Glomerular endothelial cell (primary cell): ENCODE results near the gene FRAT1. TPM values are rescaled to one million over a fixed set of nuclear protein-coding genes. Genes with fewer than 3 reads are reported as not detected.

Experiments
- DNase-seq: peaks from one replicate; pipeline ENCODE4 v3.0.0-alpha.2; 2011; ENCODE audit warnings: low read depth, low spot score; ENCODE audit errors: extremely low read depth
- total RNA-seq: library from RNA; depleted of rRNA; stranded (reverse); fragments of >200 nt; gene quantifications from 2 replicates; pipeline ENCODE4 v1.2.3, GENCODE V29; 2015

FRAT1 gene
- total RNA-seq, 1 donor from 2014 or later: 5.7 TPM

DNA sequence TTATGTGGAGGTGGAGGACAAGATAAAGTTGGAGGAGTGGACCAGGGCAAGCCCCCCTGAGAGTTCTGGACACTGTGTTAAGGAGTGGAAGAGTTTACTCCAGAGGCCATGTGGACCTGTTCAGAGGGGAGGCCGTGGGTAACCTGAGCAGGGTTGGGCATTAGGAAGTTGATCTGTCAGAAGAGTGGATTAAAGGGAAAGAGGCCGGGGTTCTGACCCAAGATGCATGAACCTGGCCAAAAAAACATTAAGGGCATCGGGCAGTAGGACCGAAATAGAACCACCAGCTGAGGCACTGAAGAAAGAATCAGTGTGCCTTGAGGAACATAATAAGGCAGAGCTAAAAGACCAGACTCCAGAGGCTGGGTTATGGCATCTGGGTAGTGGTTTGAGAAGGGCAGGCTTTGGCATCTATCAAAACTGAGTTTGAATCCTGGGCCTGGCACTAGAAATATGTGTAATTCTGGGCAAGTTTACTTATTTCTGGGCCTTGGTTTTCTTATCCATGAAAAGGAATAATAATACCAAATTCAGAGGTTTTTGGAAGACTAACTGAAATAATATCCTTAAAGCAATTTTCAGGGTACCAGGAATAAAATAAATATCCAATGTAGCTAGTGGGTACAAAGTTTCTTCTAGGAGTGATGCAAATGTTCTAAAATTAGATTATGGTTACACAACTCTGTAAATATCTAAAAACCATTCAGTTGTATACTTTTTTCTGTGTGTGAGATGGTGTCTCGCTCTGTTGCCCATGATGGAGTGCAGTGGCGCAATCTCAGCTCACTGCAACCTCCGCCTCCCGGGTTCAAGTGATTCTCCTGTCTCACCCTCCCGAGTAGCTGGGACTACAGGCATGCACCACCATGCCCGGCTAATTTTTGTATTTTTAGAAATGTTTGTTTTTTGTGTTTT lies 10.9 kb upstream of the FRAT1 start:
- DNase-seq: no peak

DNA sequence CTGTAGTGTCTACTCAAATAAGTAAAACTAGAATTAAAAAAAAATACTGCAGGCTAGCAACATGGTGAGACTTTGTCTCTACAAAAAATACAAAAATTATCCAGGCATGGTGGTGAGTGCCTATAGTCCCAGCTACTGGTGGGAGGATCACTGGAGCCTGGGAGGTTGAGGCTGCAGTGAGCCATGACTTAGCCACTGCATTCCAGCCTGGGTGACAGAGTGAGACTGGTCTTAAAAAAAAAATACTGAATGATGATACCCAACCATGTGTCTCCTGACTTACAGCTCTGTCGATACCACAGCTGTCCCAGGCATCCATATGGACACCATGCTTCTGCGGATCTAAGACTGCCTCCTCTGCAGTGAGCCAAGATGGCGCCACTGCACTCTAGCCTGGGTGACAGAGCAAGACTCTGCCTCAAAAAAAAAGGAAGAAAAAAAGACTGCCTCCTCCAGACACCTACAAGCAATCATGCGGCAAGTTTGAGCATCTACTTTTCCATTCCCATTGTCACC lies 7.9 kb upstream of the FRAT1 start:
- DNase-seq: no peak

DNA sequence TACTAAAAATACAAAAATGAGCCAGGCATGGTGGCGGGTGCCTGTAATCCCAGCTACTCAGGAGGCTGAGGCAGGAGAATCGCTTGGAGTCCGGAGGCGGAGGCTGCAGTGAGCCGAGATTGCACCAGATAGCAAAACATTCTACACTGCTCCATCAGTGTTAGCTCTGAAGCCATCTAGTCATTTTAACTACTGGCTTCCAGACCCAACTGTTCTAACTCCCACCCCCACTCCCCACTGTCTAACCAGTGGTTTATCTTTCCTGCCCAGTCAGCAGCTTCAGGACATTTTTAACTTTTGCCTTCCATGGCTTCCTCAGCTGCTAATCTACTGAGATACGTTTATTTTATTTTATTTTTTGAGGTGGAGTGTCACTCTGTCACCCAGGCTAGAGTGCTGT lies 6.2 kb upstream of the FRAT1 start:
- no peak for DNase-seq

DNA sequence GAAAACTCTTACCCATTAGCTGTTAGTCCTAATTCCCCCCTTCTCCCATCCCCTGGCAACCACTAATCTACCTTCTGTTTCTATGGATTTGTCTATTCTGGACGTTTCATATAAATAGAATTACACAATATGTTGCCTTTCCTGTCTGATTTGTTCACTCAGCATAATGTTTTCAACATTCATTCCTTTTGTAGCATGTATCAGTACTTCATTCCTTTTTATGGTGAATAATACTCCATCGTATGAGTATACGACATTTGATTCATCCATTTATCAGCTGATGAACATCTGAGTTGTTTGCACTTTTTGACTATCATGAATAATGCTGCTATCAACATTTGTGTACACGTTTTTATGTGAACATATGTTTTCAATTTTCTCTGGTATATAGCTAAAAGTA lies 4.4 kb upstream of the FRAT1 start:
- no peak for DNase-seq

DNA sequence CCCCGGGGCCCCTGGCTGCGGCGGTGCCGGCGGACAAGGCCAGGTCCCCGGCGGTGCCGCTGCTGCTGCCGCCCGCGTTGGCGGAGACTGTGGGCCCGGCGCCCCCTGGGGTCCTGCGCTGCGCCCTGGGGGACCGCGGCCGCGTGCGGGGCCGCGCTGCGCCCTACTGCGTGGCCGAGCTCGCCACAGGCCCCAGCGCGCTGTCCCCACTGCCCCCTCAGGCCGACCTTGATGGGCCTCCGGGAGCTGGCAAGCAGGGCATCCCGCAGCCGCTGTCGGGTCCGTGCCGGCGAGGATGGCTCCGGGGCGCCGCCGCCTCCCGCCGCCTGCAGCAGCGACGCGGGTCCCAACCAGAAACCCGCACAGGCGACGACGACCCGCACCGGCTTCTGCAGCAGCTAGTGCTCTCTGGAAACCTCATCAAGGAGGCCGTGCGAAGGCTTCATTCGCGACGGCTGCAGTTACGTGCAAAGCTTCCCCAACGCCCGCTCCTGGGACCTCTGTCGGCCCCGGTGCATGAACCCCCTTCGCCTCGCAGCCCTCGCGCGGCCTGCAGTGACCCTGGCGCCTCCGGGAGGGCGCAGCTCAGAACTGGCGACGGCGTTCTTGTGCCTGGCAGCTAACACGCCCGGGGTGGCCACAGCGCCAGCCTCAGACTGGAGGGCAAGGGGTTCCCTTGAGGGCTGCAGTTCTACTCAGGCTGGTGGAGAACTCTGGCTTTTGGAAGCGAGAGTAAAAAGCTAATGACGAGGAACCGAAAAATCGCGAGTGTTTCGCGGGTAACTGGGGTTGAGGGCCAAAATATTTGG lies 804 bp downstream of the FRAT1 start:
- no peak for DNase-seq

DNA sequence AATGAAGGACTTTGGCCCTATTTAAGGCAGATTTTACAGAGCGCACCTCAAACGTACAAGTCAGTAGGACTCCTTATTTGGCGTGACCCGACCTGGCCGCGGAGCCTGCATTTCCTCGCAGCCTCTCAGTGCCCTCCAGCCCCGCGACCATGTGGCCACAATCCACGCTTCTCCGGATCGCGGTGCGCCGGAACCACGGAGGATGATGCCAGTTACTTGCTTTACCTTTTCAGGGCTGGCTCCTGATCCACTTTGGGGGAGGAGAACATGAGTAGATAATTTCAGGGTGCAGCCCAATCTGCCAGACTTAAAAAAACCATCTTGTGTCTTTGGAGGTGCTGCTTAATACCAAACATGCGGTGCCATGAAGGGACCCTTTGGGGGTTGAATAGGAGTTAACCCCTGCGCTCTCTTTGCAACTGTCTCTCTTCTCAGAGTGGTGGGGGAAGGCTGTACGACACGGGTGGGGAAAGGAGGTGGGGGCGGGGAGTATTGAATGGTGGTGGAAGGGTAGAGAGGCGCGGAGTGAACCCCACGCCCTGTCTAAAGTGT lies 1.5 kb downstream of the FRAT1 start:
- no peak for DNase-seq

DNA sequence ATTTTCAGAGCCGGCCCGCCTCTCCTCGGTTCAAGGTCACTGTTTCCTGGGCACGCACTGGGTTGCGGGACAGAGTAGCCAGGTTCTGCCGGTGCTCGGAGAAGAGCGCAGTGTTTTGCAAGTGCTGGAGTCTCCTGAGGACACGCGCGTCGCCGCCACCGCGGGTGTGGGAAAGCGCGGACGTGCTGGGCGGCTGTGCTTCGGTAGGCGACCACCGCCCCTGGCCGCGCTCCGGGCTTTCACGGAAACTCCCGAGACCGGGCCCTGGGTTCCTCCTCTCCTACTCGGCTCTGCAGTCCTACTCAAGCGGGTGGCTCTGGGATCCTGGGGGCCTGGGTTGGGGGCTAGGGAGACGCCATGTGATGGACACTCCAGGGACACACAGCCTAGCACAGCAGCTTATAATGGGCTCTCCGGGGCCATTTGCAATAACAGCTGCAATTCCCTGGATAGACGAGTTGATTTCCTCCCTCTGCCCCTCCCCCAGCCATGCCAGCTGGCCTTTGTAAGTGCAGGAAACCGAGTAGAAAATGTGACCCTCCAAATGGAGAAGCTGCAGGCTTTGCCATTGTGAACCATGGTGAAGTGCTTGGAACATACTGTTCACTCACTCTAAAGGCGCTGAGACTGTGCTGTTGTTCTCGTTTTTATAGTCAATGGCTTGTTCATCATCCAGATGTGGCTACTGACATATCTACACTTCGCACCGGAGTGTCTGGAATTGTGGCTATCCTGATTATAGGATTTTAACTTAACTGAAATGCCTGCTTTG lies 2.1 kb downstream of the FRAT1 start:
- DNase-seq: no peak

DNA sequence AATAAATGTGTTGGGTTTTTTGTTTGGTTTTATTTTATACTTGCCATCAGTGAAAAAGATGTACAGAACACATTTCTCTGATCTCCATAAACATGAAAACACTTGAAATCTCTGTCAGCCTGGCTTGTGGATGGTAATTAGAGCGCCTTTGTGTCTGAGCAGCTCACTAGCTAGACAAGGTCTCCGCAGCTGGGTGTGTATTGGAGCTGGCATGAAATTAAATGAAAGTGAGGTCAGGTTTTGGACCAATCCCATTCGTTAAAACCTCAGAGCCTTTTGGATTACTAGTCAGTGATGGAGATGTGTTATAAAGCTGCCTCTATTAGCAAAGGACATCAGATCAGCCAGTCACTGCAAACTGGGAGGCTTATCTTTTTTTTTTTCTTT lies 2.7 kb downstream of the FRAT1 start:
- DNase-seq: no peak

DNA sequence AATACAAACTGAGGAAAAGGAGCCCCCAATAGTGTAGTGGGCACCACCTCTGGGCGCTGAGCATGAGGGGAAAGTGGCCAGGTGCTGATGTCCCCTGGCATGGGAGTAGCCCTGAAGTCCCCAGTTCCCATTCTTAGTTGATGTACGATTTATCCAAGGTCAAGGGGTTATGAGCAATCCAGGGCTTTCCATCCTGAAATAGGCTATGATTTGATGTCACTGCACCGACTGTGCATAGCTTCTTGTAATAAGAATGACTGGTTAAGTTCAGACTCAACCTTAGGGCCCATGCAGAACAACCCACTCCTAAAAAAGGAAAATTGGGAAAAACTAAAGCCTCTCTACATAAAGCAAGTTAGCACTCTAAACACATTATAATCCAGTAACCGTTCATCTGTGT lies 4.4 kb downstream of the FRAT1 start:
- DNase-seq: no peak

DNA sequence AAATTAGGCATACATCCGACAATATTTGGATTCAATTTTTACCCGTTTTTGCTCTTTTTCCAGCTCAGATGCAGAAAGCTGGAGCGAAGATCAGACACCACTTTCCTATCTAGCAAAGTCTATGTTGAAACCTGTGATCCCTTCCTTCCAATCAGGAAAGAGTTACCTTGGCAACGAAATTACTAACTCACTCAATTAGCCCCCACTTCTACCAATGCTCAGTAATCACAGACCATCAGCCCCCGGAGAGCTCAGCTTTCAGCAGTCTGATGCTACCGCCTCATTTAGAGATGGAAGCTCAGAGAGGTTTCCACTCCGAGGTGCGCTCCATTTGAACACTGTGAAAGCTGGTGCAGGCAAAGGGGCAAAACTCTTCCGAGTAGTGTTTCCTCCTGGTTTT lies 6.7 kb downstream of the FRAT1 start:
- DNase-seq: no peak

DNA sequence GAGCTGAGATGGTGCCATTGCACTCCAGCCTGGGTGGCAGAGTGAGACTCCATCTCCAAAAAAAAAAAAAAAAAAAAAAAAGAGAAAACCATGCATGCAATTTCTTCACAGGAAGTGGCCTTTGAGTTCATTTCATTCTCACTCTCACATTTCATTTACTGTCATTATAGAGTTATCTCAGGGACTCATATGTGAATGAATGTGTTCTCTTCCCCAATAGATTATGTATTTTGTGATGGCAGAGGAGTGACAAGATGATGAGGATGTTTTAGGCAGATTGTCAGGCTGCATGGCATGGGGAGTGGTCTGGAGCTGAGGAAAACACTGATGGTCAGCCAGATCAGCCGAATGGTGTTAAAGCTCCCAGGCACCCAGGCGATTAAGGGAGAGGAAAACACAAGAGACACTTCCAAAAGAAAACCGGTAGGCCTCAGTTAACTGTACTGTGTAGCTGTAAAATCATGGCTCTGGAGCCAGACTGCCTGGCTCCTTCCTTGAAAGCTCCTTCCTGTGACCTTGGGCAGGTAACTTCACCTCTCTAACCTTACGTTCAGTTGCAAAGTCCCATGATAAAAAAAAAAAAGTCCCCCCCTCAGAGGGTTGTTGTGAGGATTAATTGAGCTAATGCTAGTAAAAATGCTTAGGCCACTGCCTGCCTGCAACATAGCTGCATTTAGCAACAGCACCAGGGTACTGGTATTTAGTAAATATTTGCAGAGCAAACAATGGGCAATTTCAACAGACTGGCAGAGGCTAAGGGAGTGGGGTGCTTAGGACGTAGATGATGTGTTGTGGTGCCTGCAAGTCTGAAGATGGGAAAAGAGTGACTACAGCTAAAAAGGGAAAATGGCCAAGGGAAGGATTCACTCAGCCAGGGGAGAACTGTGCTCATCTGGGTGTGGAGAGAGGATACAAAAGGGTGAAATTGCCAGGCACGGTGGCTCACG lies 8.6 kb downstream of the FRAT1 start:
- DNase-seq: no peak

DNA sequence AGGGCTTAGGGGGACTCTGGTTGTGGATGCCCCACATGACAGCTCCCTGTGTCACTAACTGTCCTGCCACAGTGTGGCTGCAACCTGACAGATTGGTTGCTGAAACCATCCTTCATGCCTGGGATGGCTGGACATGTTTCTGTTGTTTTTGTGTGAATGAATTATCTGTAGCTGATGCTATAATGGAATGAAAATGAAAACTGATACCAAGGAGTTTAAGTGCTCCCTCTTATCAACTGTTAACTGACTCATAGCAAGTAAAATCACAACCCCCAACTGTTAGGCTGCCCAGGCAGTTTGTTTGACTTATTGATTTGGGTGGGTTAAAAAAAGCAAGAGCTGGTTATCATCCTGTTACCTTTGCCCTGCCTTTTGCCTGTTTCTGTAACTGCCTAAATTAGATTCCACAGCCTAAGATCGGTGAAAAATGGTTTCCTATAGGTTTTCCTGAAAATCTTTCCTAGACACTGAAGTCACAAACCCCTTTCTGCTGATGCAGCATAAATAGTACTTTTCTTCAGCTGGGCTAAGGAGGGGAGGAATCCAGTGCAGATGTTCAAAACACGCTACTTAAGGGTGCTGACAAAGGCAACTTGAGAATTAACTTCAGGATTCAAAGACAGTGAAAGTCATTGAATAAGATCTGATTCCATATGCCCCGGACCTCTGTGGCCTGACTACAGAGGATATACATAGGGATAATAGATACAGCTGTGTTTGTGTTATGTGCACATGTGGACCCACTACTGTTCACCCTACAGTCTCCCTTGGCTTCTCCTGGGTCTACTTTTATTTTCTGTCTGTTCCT lies 9.8 kb downstream of the FRAT1 start:
- DNase-seq: no peak

DNA sequence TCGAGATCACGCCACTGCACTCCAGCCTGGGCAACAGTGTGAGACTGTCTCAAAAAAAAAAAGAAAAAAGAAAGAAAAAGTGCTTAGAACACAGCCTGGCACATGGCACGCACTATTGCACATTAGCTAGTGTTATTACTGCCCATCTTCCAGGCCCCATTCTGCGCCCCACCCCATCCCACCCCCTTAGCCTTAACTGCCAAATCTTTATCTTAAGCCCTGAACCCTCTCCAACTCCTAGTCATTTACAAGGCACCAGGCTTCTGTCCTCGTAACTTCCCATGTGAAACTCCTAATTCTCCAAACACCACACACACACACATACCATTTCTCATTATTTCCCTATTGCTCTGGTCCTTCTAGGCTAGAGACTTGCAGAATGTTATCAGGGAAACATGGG lies 10.7 kb downstream of the FRAT1 start:
- no peak for DNase-seq

DNA sequence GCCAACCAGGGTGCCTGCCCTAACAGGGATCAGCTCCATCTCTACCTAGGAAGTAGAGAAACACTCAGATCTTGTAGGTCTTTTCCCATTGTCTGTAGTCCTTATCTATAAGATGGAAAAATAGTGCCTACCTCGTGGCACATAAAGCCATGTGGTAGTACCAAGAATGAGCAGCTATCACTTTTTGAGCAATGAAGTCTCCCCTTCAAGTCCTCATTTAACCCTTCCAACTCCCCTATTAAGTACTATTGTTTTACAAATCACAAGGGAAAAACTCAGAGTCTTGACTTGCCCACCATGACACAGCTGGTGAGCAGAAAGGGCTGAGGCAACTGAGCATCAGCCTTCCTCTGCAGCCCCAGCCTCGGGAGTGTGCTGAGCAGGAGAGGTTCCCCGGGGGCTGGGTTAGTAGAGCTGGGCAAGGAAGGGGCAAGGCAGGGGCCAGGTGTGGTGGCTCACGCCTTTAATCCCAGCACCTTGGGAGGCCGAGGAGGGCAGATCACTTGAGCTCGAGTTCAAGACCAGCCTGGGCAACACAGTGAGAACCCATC lies 12.2 kb downstream of the FRAT1 start:
- DNase-seq: no peak

DNA sequence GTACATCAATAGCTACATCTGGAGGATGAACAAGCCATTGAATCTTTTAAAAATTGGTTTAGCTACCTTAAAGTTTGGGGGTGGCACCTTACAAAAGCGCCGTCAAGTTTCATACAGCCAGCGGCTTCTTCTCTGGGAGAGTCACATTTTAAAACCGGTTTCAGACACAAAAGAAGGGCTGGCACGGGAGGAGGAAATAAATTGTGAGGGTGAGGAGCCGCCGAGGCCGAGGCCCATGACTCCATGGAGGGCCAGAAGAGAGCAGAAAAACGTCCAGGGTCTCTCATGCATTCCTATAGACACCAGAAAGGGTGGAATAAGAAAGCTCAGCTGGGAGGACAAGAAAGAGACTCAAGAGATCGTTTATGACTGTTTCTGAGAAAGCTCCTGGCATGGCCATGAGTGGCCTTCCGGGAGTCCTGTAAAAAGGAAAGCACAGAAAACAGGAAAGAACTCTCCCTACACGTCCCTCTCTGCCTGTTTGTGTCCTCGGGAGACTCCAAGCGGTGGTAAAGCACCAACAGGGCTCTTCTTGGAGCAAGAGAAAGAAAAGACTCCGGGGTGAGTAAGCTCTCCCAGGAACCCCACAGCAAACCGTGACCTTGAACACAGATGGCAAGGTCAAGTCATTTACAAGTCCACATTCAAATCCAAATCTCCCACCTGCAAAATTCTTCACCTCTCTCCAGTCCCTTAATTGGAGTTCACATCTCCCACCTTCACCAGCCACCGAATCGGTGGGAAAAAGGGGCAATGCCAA lies 13.7 kb downstream of the FRAT1 start:
- no peak for DNase-seq

DNA sequence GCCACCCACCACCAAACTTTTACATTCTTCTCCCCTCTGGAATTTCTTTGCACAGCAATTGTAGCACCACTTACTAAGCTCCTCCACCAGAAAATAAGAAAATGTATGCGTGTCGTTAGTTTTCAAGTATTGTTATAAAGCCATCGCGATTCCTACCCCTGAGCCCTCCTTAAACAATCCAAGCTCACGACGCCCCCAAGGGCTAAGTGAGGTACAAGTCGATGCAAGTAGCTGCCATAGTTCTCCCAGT lies 14.2 kb downstream of the FRAT1 start:
- DNase-seq: no peak

DNA sequence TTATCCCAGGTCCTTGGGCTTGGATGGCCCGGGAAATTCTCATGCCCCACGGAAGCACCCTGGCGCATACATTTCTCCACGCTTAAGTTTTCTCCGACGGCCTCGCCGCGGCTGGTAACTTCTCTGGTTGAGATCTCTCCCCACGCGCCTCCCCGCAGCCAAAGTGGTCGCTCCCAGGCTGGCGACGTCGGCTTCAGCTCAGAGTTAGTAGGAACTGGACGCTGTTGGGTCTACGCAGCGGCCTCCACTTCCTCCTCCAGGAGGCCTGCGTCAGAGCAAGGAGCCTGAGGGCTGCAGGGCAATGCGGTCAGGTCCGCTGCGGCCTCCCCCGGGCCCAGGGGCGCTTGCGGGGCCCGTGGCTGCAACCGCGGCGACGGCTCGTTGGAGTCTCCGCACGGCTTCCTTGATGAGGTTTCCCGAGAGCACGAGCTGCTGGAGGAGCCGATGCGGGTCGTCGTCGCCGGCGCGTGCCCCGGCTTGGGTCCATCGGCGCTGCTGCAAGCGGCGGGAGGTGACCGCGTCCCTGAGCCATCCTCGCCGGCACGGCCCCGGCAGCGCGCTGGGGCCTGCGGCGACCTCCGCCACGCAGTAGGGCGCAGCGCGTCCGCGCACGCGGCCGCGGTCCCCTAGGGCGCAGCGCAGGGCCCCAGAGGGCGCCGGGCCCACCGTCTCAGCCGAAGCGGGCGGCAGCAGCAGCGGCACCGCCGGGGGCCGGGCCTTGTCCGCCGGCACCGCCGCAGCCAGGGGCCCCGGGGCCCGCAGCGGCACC lies 14.7 kb downstream of the FRAT1 start:
- no peak for DNase-seq
